IMR-90 (cell line): ENCODE measurements around the gene SLC22A12. TPM values are rescaled to one million over a fixed set of nuclear protein-coding genes. Genes with fewer than 3 reads are reported as not detected.

Experiments used
- ATAC-seq: fragments of 200-7000 bp; cut with Tn5 transposase; 2 replicates; pipeline ENCODE4 v1.9.1; 2020; ENCODE audit warnings: low read depth, mild to moderate bottlenecking, moderate library complexity
- BruUV-seq: library from RNA; stranded (reverse); fragments of 400-500 nt; replicated peaks from 2 replicates; lab custom pipeline; 2021; lab: Mats Ljungman, UMichigan
- CTCF ChIA-PET: fragments of 300-600 bp; formaldehyde crosslinking; extraction: SDS; loops from one replicate; lab custom pipeline; 2021; ENCODE audit warnings: antibody characterized with exemption; lab: Yijun Ruan, JAX
- POLR2A ChIA-PET: fragments of 300-600 bp; sonication (Branson Sonifier 250); formaldehyde crosslinking; loops from one replicate; lab custom pipeline; 2022; ENCODE audit warnings: antibody characterized with exemption; ENCODE audit not compliant: unreplicated experiment; lab: Charles Lee
- DNase-seq: peaks from one replicate; pipeline ENCODE4 v3.0.0; 2013
- H2AFZ ChIP-seq: replicated peaks from 2 replicates; pipeline ENCODE3; 2013; ENCODE audit warnings: low read length, mild to moderate bottlenecking; ENCODE audit not compliant: poor library complexity
- H2AK5ac ChIP-seq: 2 replicates; pipeline ENCODE4 v1.6.1; 2013; ENCODE audit warnings: low read depth, low read length, inconsistent platforms
- H2AK9ac ChIP-seq: replicated peaks from 2 replicates; pipeline ENCODE3; 2013; ENCODE audit warnings: mild to moderate bottlenecking, low read depth, low read length, moderate library complexity; ENCODE audit not compliant: poor library complexity
- H2BK120ac ChIP-seq: 2 replicates; pipeline ENCODE4 v1.6.1; 2013; ENCODE audit warnings: low read depth, low read length, inconsistent platforms
- H2BK15ac ChIP-seq: 3 replicates; pipeline ENCODE4 v1.6.1; 2013; ENCODE audit warnings: low read depth, low read length, inconsistent platforms
- H2BK20ac ChIP-seq: 2 replicates; pipeline ENCODE4 v1.6.1; 2013; ENCODE audit warnings: low read depth, mild to moderate bottlenecking, inconsistent platforms, low read length, moderate library complexity
- H2BK5ac ChIP-seq: 2 replicates; pipeline ENCODE4 v1.6.1; 2013; ENCODE audit warnings: mild to moderate bottlenecking, low read depth, low read length, inconsistent platforms; ENCODE audit not compliant: poor library complexity, severe bottlenecking
- H3K14ac ChIP-seq: replicated peaks from 2 replicates; pipeline ENCODE4 v1.6.1; 2013; ENCODE audit warnings: low read depth, low read length, inconsistent platforms
- H3K18ac ChIP-seq: 2 replicates; pipeline ENCODE4 v1.6.1; 2013; ENCODE audit warnings: low read depth, low read length, control low read depth
- H3K23ac ChIP-seq: 2 replicates; pipeline ENCODE4 v1.6.1; 2013; ENCODE audit warnings: low read depth, low read length, inconsistent platforms
- H3K27ac ChIP-seq: 2 replicates; pipeline ENCODE4 v1.5.1; 2013; ENCODE audit warnings: mild to moderate bottlenecking, control low read depth, low read length; ENCODE audit not compliant: insufficient read depth
- H3K27me3 ChIP-seq: 2 replicates; pipeline ENCODE4 v1.6.1; 2013; ENCODE audit warnings: low read length; ENCODE audit not compliant: control insufficient read depth, insufficient read depth
- H3K36me3 ChIP-seq: 2 replicates; pipeline ENCODE4 v1.6.1; 2013; ENCODE audit warnings: low read length, mixed read lengths; ENCODE audit not compliant: control insufficient read depth, insufficient read depth
- H3K4ac ChIP-seq: 2 replicates; pipeline ENCODE4 v1.6.1; 2013; ENCODE audit warnings: low read depth, low read length, inconsistent platforms
- H3K4me1 ChIP-seq: 2 replicates; pipeline ENCODE4 v1.6.1; 2013; ENCODE audit warnings: low read length, mixed read lengths; ENCODE audit not compliant: control insufficient read depth, insufficient read depth
- H3K4me2 ChIP-seq: 2 replicates; pipeline ENCODE4 v1.6.1; 2013; ENCODE audit warnings: low read depth, mild to moderate bottlenecking, control low read depth, low read length, moderate library complexity
- H3K4me3 ChIP-seq: 2 replicates; pipeline ENCODE4 v1.5.1; 2013; ENCODE audit warnings: low read depth, mild to moderate bottlenecking, control low read depth, low read length, moderate library complexity; ENCODE audit not compliant: insufficient read depth
- H3K56ac ChIP-seq: 2 replicates; pipeline ENCODE4 v1.6.1; 2013; ENCODE audit warnings: low read length, inconsistent platforms; ENCODE audit not compliant: insufficient read depth; ENCODE audit errors: extremely low read depth
- H3K79me1 ChIP-seq, 2 experiments: 2 replicates each; pipeline ENCODE4 v1.6.1; 2013; ENCODE audit warnings: low read length in 2 of 2, inconsistent platforms in 1 of 2, low read depth in 1 of 2
- H3K9ac ChIP-seq: 2 replicates; pipeline ENCODE4 v1.6.1; 2013; ENCODE audit warnings: low read depth, low read length, control low read depth
- H3K9me1 ChIP-seq: 2 replicates; pipeline ENCODE4 v1.6.1; 2013; ENCODE audit warnings: low read length, inconsistent platforms; ENCODE audit not compliant: insufficient read depth
- H3K9me3 ChIP-seq: 2 replicates; pipeline ENCODE4 v1.6.1; 2013; ENCODE audit warnings: low read length; ENCODE audit not compliant: control insufficient read depth, insufficient read depth
- H4K20me1 ChIP-seq: 2 replicates; pipeline ENCODE4 v1.6.1; 2013; ENCODE audit warnings: low read length, inconsistent platforms; ENCODE audit not compliant: insufficient read depth
- H4K5ac ChIP-seq: 2 replicates; pipeline ENCODE4 v1.6.1; 2013; ENCODE audit warnings: mild to moderate bottlenecking, low read depth, low read length, control low read depth
- H4K8ac ChIP-seq, 2 experiments: 2 replicates each; pipeline ENCODE4 v1.6.1; 2013; ENCODE audit warnings: low read depth in 2 of 2, low read length in 2 of 2, control low read depth in 1 of 2, inconsistent platforms in 1 of 2
- H4K91ac ChIP-seq: 2 replicates; pipeline ENCODE4 v1.6.1; 2013; ENCODE audit warnings: low read depth, low read length, inconsistent platforms; ENCODE audit not compliant: insufficient read depth
- BHLHE40 ChIP-seq: fragments of 150-350 bp; IDR thresholded peaks from 2 replicates; pipeline ENCODE4 v1.6.1; 2016; ENCODE audit warnings: mild to moderate bottlenecking, low read depth, low read length
- CHD1 ChIP-seq: IDR thresholded peaks from 2 replicates; pipeline ENCODE4 v1.6.1; 2012; ENCODE audit warnings: low read depth, low read length, improper control_type of control experiment
- MAFK ChIP-seq: IDR thresholded peaks from 2 replicates; pipeline ENCODE4 v1.6.1; 2012; ENCODE audit warnings: low read depth, low read length, improper control_type of control experiment
- MAZ ChIP-seq: IDR thresholded peaks from 2 replicates; pipeline ENCODE4 v1.6.1; 2012; ENCODE audit warnings: low read depth, mild to moderate bottlenecking, low read length, improper control_type of control experiment, moderate library complexity, borderline replicate concordance
- MXI1 ChIP-seq: IDR thresholded peaks from 2 replicates; pipeline ENCODE4 v1.6.1; 2012; ENCODE audit warnings: low read depth, mild to moderate bottlenecking, low read length, moderate library complexity, borderline replicate concordance
- RAD21 ChIP-seq: IDR thresholded peaks from 2 replicates; pipeline ENCODE4 v1.6.1; 2012; ENCODE audit warnings: low read length, improper control_type of control experiment
- RFX5 ChIP-seq: IDR thresholded peaks from 2 replicates; pipeline ENCODE4 v1.8.0; 2012; ENCODE audit warnings: low read depth, mild to moderate bottlenecking, low read length, moderate library complexity
- SMC3 ChIP-seq: fragments of 150-350 bp; IDR thresholded peaks from 2 replicates; pipeline ENCODE4 v1.6.1; 2016; ENCODE audit warnings: low read depth, mild to moderate bottlenecking, antibody characterized with exemption, low read length, moderate library complexity
- WGBS, 2 experiments: methylation state at CpG; one replicate each; pipeline versions ENCODE4 v1.1.5 to v1.1.7; 2013; ENCODE audit warnings: missing lambda C conversion rate in 2 of 2; ENCODE audit not compliant: insufficient read length in 1 of 2; ENCODE audit errors: extremely low coverage in 2 of 2; 5-methylcytosine and 5-hydroxymethylcytosine counted together
- dilution Hi-C: fragments of 300-500 bp; cut with HindIII; formaldehyde crosslinking; loops from one replicate; pipeline ENCODE4 v1.14.3; 2018; ENCODE audit warnings: low sequenced_read_pairs; ENCODE audit not compliant: unreplicated experiment
- in situ Hi-C: fragments of 300-500 bp; cut with MboI; formaldehyde crosslinking; loops from 3 replicates; pipeline ENCODE4 v1.14.3; 2019; ENCODE audit warnings: low sequenced_read_pairs, inconsistent platforms, mixed read lengths
- intact Hi-C: fragments of 100-400 bp; cut with micrococcal nuclease; formaldehyde crosslinking; loops from 2 replicates; pipeline ENCODE4 v1.10.0; 2022
- polyA plus RNA-seq, 3 experiments: library from polyadenylated mRNA; depleted of rRNA; stranded (reverse); fragments of >200 nt; gene quantifications; 2 replicates each; pipeline ENCODE4 v1.2.3, GENCODE V29; 2012; ENCODE audit warnings: low replicate concordance in 1 of 3
- total RNA-seq: library from RNA; depleted of rRNA; stranded (reverse); fragments of >200 nt; gene quantifications from 2 replicates; pipeline ENCODE4 v1.2.3, GENCODE V29; 2012

The SLC22A12 gene
- total and polyA plus RNA-seq, 2 of the 4 experiments (the other 2 are of a cell fraction), result not detected

DNA sequence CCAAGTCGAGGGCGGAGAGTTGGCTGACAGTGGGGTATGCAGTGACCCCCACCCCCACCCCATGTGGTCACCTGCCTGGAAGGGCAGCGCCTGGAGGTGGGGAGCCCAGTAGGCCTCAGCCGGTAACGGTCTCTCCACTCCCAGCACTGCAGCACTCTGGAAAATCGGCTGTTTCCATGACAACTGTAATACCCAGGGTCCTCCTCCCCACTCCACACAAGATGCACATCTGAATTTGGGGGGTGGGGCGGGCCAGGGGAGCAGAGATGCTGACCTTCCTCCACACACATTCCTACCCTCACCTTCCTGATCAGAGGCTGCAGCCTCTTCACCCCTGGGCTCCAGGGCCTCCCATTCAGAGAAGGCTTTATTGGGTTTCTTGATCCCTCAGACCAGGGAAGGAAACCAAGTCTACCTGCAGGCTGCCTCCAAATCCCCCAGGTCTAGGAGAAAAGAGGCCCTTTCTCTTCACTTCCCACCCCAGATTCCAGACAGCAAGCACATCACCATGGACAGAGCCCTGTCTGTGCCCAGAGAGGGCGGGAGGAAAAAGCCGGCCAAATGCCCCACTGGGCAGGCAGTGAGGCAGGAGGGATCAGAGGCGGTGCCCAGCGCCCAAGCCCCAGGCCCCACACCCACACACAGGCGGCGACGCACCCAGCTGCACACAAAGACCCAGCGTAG lies 46.5 kb downstream of the SLC22A12 start:
- DNase-seq, result no peak

More for the DNA sequence above, 46.5 kb downstream of the SLC22A12 start:
- H2AK9ac ChIP-seq, result no peak overlapping the region
- H3K9me3 ChIP-seq, result peaks cover 5% of the 10 kb centered on the region; the same call in 1 of the 2 replicates
- no peak for TF ChIP-seq MAFK
- TF ChIP-seq BHLHE40, result no peak
- TF ChIP-seq MXI1, result no peak
- no peak for TF ChIP-seq RFX5
- TF ChIP-seq MAZ, result no peak
- TF ChIP-seq CHD1, result no peak
- TF ChIP-seq RAD21, result no peak
- TF ChIP-seq SMC3, result no peak
- dilution Hi-C loops (no loop called here), in situ Hi-C loops (no loop called here), intact Hi-C loops (no loop called here)
- no peak overlapping the region for H3K9ac ChIP-seq
- ChIA-PET POLR2A (no interaction called here), CTCF (no interaction called here)
- H3K14ac ChIP-seq, result no peak overlapping the region
- no peak overlapping the region for H3K4me2 ChIP-seq
- H2BK120ac ChIP-seq, result no peak overlapping the region
- no peak overlapping the region for H3K23ac ChIP-seq
- no peak overlapping the region for H2BK15ac ChIP-seq
- no peak overlapping the region for H3K18ac ChIP-seq
- H3K36me3 ChIP-seq, result no peaks in the 10 kb centered on the region
- H3K79me1 ChIP-seq, result no peaks in the 10 kb centered on the region
- H3K27ac ChIP-seq, result no peak overlapping the region
- H4K20me1 ChIP-seq, result no peaks in the 10 kb centered on the region
- no peak overlapping the region for H2BK5ac ChIP-seq
- H3K4me3 ChIP-seq, result no peak overlapping the region
- no CpG with 5 or more reads among the region's 15 CpGs for WGBS, 2 experiments
- H3K9me1 ChIP-seq, result no peaks in the 10 kb centered on the region
- H2AFZ ChIP-seq, result no peak overlapping the region
- no peak overlapping the region for H3K4ac ChIP-seq
- H3K56ac ChIP-seq, result no peak overlapping the region
- H4K8ac ChIP-seq, result no peak overlapping the region
- no peak overlapping the region for H2AK5ac ChIP-seq
- BruUV-seq, result no TSS peak
- no peak overlapping the region for H2BK20ac ChIP-seq
- ATAC-seq, result peak; percentile 61
- H4K91ac ChIP-seq, result no peak overlapping the region
- no peaks in the 10 kb centered on the region for H3K4me1 ChIP-seq
- H4K5ac ChIP-seq, result no peak overlapping the region
- peaks cover 87% of the 10 kb centered on the region for H3K27me3 ChIP-seq
